ENCODE data around the gene EID2B. TPM values are rescaled to one million over a fixed set of nuclear protein-coding genes. Genes with fewer than 3 reads are reported as not detected.

The EID2B gene
- total RNA-seq = 1 to 10 TPM; 2.4 to 2.9 TPM
- long read RNA-seq, donor 1, partial matches to known transcripts = 0 of 1 reads
- long read RNA-seq, donor 1, other reads (novel, unspliced or antisense) = 0 of 1 reads
- long read RNA-seq, donor 2, transcript EID2B-201 (1 exons, 1,865 nt) = major isoform, 10 of 10 reads
- long read RNA-seq, donor 2, partial matches to known transcripts = 0 of 10 reads
- long read RNA-seq, donor 2, other reads (novel, unspliced or antisense) = 0 of 10 reads

DNA sequence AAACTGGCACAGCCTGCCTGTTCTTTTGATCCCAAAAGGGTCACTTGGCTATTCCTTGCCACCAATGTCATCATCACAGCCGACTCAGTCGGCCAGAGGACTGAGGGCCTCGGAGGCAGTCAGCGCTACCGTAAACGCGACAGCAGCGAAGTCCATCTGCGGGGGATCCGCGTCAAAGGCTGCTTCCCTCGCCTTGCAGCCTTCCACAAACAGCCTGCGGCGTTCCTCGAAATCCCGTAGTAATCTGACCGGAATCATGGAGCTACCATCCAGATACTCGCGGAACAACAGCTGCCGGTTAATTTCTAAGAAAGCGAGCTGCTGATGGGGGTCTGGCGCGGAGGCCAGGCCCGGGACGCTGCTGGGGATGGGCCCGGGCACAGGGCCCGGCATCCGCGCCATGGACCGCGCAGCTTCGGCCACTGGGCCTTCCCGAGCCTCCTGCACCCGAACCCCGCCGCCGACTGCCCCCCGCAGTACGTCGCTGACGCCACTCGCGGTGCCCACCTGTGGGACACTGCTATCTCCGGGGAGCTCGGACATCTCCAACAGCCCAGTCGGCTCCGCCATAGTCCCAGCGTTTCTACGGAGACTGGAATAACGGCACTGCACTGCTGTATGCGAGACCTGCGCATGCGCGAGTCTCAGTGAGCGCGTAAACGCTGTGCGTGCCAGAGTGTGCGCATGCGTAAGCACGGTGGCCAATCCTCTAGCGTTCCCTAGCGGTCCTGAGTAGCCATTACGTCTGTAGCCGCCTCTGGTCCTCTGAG, at the start of gene EID2B:
EID2B (minus strand) TSS at position 620 of the 770 bp plus-strand sequence; CDS start at position 570, 50 bp downstream.
- peak; percentile 99 for DNase-seq (ENCODE audit: low spot score)
- intact Hi-C loops (cut with DNase I) = loop anchor here in 1 of 2 donors (5.0 kb wide), 1 partner anchor 85 kb away; the partner anchor contains the start of gene SUPT5H

- no peak for DNase-seq (ENCODE audit: low spot score)
- intact Hi-C loops (cut with DNase I) = no loop called here
Observed at GRCh38 chr19:39582442-39582841, 49.8 kb upstream of the EID2B start.

GRCh38 chr19:39568604-39569003, 36.0 kb upstream of the EID2B start:
- DNase-seq (ENCODE audit: low spot score) = no peak
- intact Hi-C loops (cut with DNase I) = no loop called here

- no peak for DNase-seq (ENCODE audit: low spot score)
- intact Hi-C loops (cut with DNase I) = no loop called here
Observed at GRCh38 chr19:39566064-39566463, 33.4 kb upstream of the EID2B start.

GRCh38 chr19:39563408-39563807, 30.8 kb upstream of the EID2B start:
- DNase-seq (ENCODE audit: low spot score) = no peak
- intact Hi-C loops (cut with DNase I) = no loop called here

DNA sequence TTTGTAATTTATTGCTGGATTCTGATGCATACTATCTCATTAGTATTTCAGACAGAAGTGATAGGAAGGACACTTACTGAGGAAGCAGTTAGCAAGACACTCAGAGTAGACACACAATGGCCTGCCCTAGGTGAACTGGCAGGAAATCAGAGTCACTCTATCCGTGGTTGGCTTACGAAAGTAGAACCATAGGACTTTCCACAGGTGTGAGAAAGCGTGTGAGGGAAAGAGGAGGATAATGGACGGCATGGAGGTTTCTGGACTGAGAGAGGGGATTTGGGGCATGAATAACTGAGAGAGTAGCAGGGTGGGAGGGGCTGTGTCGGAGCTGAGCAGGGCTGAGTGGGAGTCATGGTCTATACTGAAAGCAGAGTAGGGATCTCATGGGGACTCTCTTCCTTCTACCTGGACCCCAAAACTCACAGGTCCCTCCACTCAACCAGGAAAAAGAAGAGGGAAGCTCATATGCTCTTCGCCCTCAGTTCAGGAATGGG, 26.0 kb upstream of the EID2B start:
- no peak for DNase-seq (ENCODE audit: low spot score)
- intact Hi-C loops (cut with DNase I) = no loop called here

DNA sequence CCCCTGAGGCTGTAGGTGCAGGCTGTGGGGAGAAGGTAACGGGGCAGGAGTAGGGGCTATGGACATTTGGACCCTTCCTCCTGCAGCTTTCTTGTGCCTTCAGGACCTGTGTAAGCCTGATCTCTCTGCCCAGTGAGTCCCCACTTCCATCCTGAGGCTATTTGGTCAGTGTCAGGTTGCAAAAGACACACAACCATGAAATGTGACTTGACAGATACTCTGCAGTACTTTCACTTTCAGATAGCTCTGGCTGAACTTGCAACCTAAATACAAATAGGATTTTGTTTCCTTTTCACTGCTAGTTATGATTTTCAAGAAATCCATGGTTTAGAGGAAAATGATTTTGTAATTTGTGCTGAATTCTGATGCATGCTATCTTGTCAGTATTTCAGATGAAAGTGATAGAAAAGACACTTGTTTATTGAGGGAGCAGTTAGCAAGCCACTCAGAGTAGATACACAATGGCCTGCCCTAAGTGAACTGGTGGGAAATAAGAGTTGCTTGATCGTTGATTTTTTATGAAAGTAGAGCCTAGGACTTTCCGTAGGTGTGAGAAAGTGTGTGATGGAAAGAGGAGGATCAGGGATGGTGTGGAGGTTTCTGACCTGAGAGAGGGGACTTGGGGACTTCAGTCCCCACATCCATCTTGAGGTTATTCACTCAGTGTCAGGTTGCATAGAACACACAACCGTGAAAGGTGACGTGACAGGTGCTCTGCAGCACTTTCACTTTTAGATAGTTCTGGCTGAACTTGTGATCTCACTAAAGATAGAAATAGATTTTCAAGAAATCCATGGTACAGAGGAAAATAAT, 25.4 kb upstream of the EID2B start:
- intact Hi-C loops (cut with DNase I) = no loop called here
- no peak for DNase-seq (ENCODE audit: low spot score)

- intact Hi-C loops (cut with DNase I) = no loop called here
- DNase-seq (ENCODE audit: low spot score) = no peak
Observed at GRCh38 chr19:39555883-39556282, 23.2 kb upstream of the EID2B start.

GRCh38 chr19:39554701-39555311, 22.2 kb upstream of the EID2B start:
- intact Hi-C loops (cut with DNase I) = no loop called here
- DNase-seq (ENCODE audit: low spot score) = no peak

DNA sequence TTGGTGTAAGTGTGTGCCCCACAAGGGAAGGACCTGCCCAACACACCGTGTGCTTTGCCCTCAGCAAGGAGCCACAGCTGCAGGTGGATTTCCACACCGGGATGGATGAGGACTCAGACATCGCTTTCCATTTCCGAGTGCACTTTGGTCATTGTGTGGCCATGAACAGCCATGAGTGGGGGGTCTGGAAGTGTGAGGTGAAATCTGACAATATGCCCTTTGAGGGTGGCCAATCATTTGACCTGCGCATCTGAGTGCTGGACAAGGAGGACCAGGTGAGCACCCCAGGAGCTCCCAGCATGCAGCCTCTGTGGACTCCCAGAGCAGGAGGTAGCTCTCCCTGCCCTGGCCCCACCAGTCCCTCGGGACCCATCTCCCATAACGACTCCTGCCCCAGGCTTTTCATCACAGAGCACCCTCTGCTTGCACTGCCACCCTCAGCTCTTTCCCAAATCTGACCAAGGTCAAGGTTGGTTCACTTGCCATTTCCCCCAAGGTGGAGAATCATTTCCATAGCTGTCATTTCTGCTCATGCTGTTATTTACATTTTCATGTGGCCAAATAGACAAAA, 20.5 kb upstream of the EID2B start:
- intact Hi-C loops (cut with DNase I) = no loop called here
- DNase-seq (ENCODE audit: low spot score) = no peak

DNA sequence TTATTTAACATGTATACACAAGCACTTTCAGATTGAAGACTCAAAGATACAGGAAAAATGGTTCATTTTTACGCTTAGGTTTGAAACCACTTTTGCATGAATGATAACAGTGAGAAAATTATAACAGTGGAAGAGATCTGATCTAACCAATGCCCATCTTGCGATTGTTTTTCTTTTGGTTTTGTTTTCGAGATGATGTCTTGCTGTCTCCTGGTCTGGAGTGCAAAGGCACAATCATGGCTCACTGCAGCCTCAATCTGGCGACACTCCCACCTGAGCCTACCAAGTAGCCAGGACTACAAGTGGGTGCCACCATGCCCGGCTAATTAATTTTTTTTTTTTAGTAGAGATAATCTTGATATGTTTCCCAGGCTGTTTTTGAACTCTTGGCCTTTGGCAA, 17.5 kb upstream of the EID2B start:
- intact Hi-C loops (cut with DNase I) = no loop called here
- DNase-seq (ENCODE audit: low spot score) = no peak

GRCh38 chr19:39546599-39546998, 13.9 kb upstream of the EID2B start:
- intact Hi-C loops (cut with DNase I) = no loop called here
- DNase-seq (ENCODE audit: low spot score) = no peak

DNA sequence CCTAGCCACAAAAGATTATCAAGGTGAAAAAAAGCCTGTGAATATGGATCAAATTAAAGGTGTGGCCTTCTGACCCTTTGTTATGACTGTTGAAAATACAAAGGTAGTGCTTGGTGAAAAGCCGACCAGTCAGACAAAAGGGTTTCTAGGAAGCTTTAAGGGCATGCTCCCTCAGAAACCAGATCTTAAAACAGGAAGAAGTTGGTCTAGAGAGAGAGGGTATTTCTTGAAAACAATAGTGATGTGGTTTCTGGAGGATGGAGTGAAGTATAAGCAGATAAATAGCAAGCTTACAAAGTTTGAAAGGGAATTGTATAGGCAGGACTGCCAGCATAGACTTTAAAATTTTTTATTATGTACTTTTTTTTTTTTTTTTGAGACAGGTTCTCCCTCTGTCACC, 12.3 kb upstream of the EID2B start:
- intact Hi-C loops (cut with DNase I) = no loop called here
- DNase-seq (ENCODE audit: low spot score) = no peak

DNA sequence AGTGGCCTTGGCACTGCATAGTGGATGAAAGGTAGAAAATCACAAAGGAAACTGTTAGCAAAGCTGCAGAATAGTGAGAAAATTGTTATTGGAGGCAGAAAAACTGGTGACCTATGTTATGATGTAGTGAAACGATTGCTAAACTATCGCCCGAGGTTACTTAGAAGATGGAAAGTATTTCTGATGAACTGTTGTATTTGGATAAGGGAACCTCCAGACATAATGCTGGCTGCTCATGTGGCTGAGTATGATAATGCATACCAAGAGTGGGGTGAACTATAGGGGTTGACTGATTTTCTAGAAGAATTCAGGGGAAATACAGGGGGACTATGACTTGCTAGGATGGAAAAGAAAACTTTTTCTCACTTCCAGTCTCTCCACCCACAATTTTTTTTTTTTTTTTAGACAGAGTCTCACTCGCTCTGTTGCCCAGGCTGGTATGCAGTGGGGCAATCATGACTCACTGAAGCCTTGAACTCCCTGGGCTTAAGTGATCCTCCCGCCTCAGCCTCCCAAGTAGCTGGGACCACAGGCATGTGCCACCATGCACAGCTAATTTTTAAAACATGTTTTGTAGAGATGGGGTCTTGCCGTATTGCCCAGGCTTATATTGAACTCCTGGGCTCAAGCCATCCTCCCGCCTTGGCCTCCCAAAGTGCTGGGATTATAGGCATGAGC, 11.7 kb upstream of the EID2B start:
- intact Hi-C loops (cut with DNase I) = no loop called here
- DNase-seq (ENCODE audit: low spot score) = peak; percentile 25

DNA sequence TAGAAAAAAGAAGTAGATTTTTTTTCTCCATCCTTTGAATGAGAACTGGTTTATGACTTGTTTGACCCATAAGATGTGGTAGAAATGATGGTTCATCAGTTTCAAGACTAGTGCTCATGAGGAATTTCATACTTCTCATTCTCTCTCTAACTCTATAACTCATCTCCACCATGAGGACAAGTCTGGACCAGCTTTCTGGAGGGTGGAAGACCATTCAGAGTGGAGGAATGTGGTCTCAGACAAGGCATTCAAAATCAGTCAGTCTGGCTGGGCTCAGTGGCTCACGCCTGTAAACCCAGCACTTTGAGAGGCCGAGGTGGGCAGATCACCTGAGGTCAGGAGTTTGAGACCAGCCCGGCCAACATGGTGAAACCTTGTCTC, 10.8 kb upstream of the EID2B start:
- DNase-seq (ENCODE audit: low spot score) = no peak
- intact Hi-C loops (cut with DNase I) = no loop called here

- DNase-seq (ENCODE audit: low spot score) = peak; percentile 25
- intact Hi-C loops (cut with DNase I) = no loop called here
Observed at GRCh38 chr19:39542206-39542605, 9.6 kb upstream of the EID2B start.

- intact Hi-C loops (cut with DNase I) = no loop called here
- no peak for DNase-seq (ENCODE audit: low spot score)
Observed at GRCh38 chr19:39540333-39540673, 7.7 kb upstream of the EID2B start.

DNA sequence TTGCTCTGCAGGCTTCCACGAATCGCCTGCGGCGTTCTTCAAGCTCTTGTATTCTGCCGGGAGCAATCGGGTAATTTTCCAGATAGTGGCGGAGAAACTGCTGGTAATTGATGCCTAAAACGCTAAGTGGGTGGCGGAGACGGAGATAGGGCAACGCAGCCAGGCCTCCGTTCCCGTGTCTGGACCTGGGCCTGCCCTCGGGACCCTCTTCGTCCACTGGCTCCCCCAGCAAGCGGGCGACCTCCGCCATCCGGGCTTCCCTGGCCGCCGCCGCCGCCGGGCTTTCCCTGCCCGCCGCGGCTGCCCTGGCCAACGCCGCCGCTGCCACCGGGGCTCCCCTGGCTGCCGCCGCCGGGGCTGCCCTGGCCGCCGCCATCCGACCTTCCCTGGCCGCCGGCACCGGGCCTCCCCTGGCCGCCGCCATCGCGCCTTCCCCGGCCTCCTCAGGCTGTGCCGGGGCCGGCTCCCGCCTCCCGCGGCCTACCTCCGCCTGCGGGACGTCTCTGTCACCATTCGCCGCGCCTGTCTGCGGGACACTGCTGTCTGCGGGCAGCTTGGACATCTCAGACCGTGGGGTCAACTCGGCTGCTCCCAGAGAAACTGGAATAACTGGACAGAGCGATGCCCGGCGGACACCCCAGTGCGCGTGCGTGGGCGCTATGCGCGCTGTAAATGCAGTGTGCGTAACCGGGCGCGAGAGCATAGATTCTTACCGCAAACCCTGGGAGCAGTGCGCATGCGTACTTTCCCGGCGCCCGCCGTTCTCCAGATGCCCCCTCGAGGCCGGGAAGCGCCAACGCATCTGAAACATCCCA, 7.1 kb upstream of the EID2B start, which contains the start of gene EID2:
EID2 (minus strand) TSS at position 644 of the 815 bp plus-strand sequence; CDS start at position 562, 82 bp downstream.
- DNase-seq (ENCODE audit: low spot score) = peak; percentile 99
- intact Hi-C loops (cut with DNase I) = loop anchor here in 1 of 2 donors (2.0 to 5.0 kb wide), 2 partner anchors 143 to 1773 kb away; partner anchors contain the start of gene CCDC97
